Calu3 (cell line): ENCODE results near the gene METTL25. TPM values are rescaled to one million over a fixed set of nuclear protein-coding genes. Genes with fewer than 3 reads are reported as not detected.

Experiments
- BruUV-seq: library from RNA; stranded (reverse); fragments of 400-500 nt; replicated peaks from 2 replicates; lab custom pipeline; 2021; lab: Mats Ljungman, UMichigan
- CTCF ChIA-PET: fragments of 300-600 bp; sonication (Branson Sonifier 250); formaldehyde crosslinking; loops from one replicate; lab custom pipeline; 2022; ENCODE audit warnings: antibody characterized with exemption; lab: Charles Lee
- DNase-seq: peaks from one replicate; pipeline ENCODE4 v3.0.0; 2022
- H3K27ac Mint-ChIP-seq: one replicate; pipeline ENCODE4 v1.8.0; 2022; ENCODE audit warnings: mixed read lengths; ENCODE audit not compliant: unreplicated experiment
- H3K27me3 Mint-ChIP-seq: one replicate; pipeline ENCODE4 v1.8.0; 2022; ENCODE audit warnings: mixed read lengths; ENCODE audit not compliant: unreplicated experiment
- H3K36me3 Mint-ChIP-seq: one replicate; pipeline ENCODE4 v1.8.0; 2022; ENCODE audit warnings: mild to moderate bottlenecking, moderate library complexity, mixed read lengths; ENCODE audit not compliant: insufficient read depth, unreplicated experiment
- H3K4me1 Mint-ChIP-seq: one replicate; pipeline ENCODE4 v1.8.0; 2022; ENCODE audit warnings: mild to moderate bottlenecking, low read depth, mixed read lengths; ENCODE audit not compliant: unreplicated experiment
- H3K4me3 Mint-ChIP-seq: one replicate; pipeline ENCODE4 v1.8.0; 2022; ENCODE audit warnings: mild to moderate bottlenecking, low read depth, moderate library complexity, mixed read lengths; ENCODE audit not compliant: unreplicated experiment
- H3K9me3 Mint-ChIP-seq: one replicate; pipeline ENCODE4 v1.8.0; 2022; ENCODE audit warnings: low read depth, mixed read lengths; ENCODE audit not compliant: unreplicated experiment
- intact Hi-C: fragments of 100-400 bp; cut with micrococcal nuclease; formaldehyde crosslinking; loops from one replicate; pipeline ENCODE4 v1.10.0; 2022; ENCODE audit not compliant: unreplicated experiment
- total RNA-seq: library from RNA; stranded (reverse); gene quantifications from 2 replicates; pipeline ENCODE4 v1.2.3, GENCODE V29; 2022
- TF ChIP-seq, protein P1 (sequence below): fragments of 200-600 bp; IDR thresholded peaks from one replicate; pipeline ENCODE4 v1.8.0; 2022; ENCODE audit warnings: antibody characterized with exemption; ENCODE audit not compliant: unreplicated experiment

The METTL25 gene
- total RNA-seq, 1 experiment from 2014 or later, result 6.7 TPM

DNA sequence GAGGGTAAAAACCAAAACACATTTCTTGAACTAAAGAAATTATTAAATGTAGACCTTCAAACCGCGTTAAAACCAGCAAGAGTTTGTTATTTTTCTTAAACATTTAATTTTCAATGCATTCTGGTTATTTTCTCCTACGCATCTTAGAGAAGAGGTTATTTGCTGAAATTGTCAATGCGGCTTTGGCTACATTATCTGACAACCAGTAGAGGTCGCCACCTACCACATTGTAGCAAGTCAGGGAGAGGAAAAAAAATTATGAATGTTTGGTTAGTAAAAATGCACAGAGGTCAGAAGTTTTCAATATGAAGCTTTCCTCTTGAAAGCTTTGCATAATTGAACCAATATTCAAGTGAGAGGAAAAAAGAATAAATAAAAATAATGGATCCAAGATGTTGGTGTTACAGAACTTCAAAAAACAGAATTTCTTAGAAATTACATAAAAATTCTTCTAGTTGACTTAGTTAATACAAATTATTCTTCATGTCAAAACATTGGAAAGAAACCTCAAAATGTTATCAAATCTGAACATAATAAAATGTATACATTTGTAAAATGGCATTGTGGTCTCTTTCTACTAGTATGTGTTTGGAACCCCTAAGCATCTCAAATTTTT is 168.9 kb downstream of the METTL25 start:
- DNase-seq, result peak; percentile 62
- Mint-ChIP-seq H3K27ac (no peak overlapping the region), H3K36me3 (no peaks in the 10 kb centered on the region), H3K4me1 (peaks cover 18% of the 10 kb centered on the region), H3K9me3 (no peaks in the 10 kb centered on the region), H3K4me3 (no peak overlapping the region), H3K27me3 (no peaks in the 10 kb centered on the region)
- intact Hi-C loops, result loop anchor here (1.0 to 10.0 kb wide), 5 partner anchors 101 to 1978 kb away; no protein-coding TSS in a partner anchor
- TF ChIP-seq, protein P1, sequence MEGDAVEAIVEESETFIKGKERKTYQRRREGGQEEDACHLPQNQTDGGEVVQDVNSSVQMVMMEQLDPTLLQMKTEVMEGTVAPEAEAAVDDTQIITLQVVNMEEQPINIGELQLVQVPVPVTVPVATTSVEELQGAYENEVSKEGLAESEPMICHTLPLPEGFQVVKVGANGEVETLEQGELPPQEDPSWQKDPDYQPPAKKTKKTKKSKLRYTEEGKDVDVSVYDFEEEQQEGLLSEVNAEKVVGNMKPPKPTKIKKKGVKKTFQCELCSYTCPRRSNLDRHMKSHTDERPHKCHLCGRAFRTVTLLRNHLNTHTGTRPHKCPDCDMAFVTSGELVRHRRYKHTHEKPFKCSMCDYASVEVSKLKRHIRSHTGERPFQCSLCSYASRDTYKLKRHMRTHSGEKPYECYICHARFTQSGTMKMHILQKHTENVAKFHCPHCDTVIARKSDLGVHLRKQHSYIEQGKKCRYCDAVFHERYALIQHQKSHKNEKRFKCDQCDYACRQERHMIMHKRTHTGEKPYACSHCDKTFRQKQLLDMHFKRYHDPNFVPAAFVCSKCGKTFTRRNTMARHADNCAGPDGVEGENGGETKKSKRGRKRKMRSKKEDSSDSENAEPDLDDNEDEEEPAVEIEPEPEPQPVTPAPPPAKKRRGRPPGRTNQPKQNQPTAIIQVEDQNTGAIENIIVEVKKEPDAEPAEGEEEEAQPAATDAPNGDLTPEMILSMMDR, result peak; percentile 36
- CTCF ChIA-PET, result interaction anchor here (0.7 to 1.0 kb wide), 4 partner anchors 9 to 213 kb away, joined by 3 to 4 read pairs (median 3); no protein-coding TSS in a partner anchor
- no TSS peak for BruUV-seq

Other genes starting within 250 kb of the METTL25 start
- 51.7 and 55.8 TPM in 2 replicates for gene CCDC59, start 142 bp upstream of the METTL25 start, total RNA-seq